Measurements from ENCODE around the gene CEP41. TPM values are rescaled to one million over a fixed set of nuclear protein-coding genes. Genes with fewer than 3 reads are reported as not detected.

Gene CEP41
- total RNA-seq, 1 experiment from 2014 or later = 7.1 TPM

DNA sequence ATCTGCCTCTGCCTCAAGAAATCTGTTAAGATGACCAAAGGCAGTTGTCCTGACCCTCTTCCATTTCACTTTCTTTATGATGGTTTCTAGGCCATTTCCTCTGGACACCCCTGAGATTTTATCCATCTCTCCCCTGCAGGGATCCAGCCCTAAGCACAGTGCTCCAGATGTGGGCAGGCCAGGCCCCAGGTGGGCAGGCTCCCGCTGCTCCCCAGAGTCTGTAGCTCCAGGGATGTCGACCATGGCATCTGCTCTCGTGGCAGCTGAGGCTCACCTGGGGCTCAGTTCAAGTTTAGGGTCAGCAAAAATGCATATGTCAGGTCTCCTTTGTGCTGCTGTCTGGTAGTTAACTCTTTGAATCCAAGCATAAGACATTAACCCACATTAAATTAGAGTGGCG is 11.8 kb downstream of the CEP41 start:
- Mint-ChIP-seq H3K4me1 (no peaks in the 10 kb centered on the region; the same call in 1 of the 2 replicates), H3K4me3 (no peak overlapping the region), H3K9me3 (no peaks in the 10 kb centered on the region), H3K36me3 (no peaks in the 10 kb centered on the region), H3K27ac (no peak overlapping the region), H3K27me3 (ENCODE audit: low read depth) (no peaks in the 10 kb centered on the region)
- ATAC-seq (no peak), DNase-seq (ENCODE audit: low spot score) (no peak)
- ChIA-PET POLR2A (no interaction called here), CTCF (interaction anchor here (1.7 to 1.8 kb wide), 2 partner anchors 47 kb away, joined by 5 to 6 read pairs; no protein-coding TSS in a partner anchor)
- TF ChIP-seq RORB (CRISPR knock-in tag; IDR thresholded peaks at IDR 0.05) = no peak
- TF ChIP-seq ZNF423 (CRISPR knock-in tag; IDR thresholded peaks at IDR 0.05) = peak; percentile 45; the same call in 1 of the 2 replicates

GRCh38 chr7:130426564-130426963 is 14.3 kb downstream of the CEP41 start:
- Mint-ChIP-seq H3K4me3 (no peak overlapping the region), H3K27me3 (ENCODE audit: low read depth) (no peaks in the 10 kb centered on the region), H3K27ac (no peak overlapping the region), H3K9me3 (no peaks in the 10 kb centered on the region), H3K4me1 (peaks cover 11% of the 10 kb centered on the region), H3K36me3 (no peaks in the 10 kb centered on the region)
- TF ChIP-seq PRRX2 (CRISPR knock-in tag; IDR thresholded peaks at IDR 0.05) = no peak
- TF ChIP-seq FOXK1 (CRISPR knock-in tag; IDR thresholded peaks at IDR 0.05) = no peak
- TF ChIP-seq ZNF219 (CRISPR knock-in tag; IDR thresholded peaks at IDR 0.05; ENCODE audit: borderline replicate concordance) = no peak
- TF ChIP-seq, protein P1, sequence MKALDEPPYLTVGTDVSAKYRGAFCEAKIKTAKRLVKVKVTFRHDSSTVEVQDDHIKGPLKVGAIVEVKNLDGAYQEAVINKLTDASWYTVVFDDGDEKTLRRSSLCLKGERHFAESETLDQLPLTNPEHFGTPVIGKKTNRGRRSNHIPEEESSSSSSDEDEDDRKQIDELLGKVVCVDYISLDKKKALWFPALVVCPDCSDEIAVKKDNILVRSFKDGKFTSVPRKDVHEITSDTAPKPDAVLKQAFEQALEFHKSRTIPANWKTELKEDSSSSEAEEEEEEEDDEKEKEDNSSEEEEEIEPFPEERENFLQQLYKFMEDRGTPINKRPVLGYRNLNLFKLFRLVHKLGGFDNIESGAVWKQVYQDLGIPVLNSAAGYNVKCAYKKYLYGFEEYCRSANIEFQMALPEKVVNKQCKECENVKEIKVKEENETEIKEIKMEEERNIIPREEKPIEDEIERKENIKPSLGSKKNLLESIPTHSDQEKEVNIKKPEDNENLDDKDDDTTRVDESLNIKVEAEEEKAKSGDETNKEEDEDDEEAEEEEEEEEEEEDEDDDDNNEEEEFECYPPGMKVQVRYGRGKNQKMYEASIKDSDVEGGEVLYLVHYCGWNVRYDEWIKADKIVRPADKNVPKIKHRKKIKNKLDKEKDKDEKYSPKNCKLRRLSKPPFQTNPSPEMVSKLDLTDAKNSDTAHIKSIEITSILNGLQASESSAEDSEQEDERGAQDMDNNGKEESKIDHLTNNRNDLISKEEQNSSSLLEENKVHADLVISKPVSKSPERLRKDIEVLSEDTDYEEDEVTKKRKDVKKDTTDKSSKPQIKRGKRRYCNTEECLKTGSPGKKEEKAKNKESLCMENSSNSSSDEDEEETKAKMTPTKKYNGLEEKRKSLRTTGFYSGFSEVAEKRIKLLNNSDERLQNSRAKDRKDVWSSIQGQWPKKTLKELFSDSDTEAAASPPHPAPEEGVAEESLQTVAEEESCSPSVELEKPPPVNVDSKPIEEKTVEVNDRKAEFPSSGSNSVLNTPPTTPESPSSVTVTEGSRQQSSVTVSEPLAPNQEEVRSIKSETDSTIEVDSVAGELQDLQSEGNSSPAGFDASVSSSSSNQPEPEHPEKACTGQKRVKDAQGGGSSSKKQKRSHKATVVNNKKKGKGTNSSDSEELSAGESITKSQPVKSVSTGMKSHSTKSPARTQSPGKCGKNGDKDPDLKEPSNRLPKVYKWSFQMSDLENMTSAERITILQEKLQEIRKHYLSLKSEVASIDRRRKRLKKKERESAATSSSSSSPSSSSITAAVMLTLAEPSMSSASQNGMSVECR (CRISPR knock-in tag; IDR thresholded peaks at IDR 0.05; ENCODE audit: borderline replicate concordance) = no peak
- TF ChIP-seq PREB (CRISPR knock-in tag; IDR thresholded peaks at IDR 0.05; ENCODE audit: borderline replicate concordance) = no peak
- TF ChIP-seq SMAD4 (CRISPR knock-in tag; IDR thresholded peaks at IDR 0.05) = no peak
- TF ChIP-seq CREB1 (CRISPR knock-in tag; IDR thresholded peaks at IDR 0.05) = no peak
- no peak for TF ChIP-seq MYBL2 (CRISPR knock-in tag; IDR thresholded peaks at IDR 0.05)
- no peak for TF ChIP-seq TCF7 (CRISPR knock-in tag; IDR thresholded peaks at IDR 0.05; ENCODE audit: low read depth)
- TF ChIP-seq NFE2L1 (CRISPR knock-in tag; IDR thresholded peaks at IDR 0.05) = no peak
- no peak for TF ChIP-seq GTF2I (CRISPR knock-in tag; conservative IDR thresholded peaks at IDR 0.05)
- ATAC-seq = no peak
- POLR2A ChIA-PET = no interaction called here
- no peak for DNase-seq (ENCODE audit: low spot score)
- CTCF ChIA-PET = no interaction called here

- Mint-ChIP-seq H3K27me3 (ENCODE audit: low read depth) (no peaks in the 10 kb centered on the region), H3K36me3 (no peaks in the 10 kb centered on the region), H3K4me3 (no peak overlapping the region), H3K27ac (no peak overlapping the region), H3K4me1 (peaks cover 15% of the 10 kb centered on the region), H3K9me3 (no peaks in the 10 kb centered on the region)
- DNase-seq (ENCODE audit: low spot score) = no peak
- CTCF ChIA-PET = no interaction called here
- ATAC-seq = no peak
- POLR2A ChIA-PET = no interaction called here
- TF ChIP-seq E2F1 (CRISPR knock-in tag; IDR thresholded peaks at IDR 0.05) (no peak), ZNF425 (CRISPR knock-in tag; conservative IDR thresholded peaks at IDR 0.05) (no peak), ZNF671 (CRISPR knock-in tag; IDR thresholded peaks at IDR 0.05) (no peak), ZNF219 (CRISPR knock-in tag; IDR thresholded peaks at IDR 0.05; ENCODE audit: borderline replicate concordance) (no peak), AR (CRISPR knock-in tag; IDR thresholded peaks at IDR 0.05) (no peak), ZSCAN18 (CRISPR knock-in tag; IDR thresholded peaks at IDR 0.05) (no peak)
- TF ChIP-seq, protein P2, sequence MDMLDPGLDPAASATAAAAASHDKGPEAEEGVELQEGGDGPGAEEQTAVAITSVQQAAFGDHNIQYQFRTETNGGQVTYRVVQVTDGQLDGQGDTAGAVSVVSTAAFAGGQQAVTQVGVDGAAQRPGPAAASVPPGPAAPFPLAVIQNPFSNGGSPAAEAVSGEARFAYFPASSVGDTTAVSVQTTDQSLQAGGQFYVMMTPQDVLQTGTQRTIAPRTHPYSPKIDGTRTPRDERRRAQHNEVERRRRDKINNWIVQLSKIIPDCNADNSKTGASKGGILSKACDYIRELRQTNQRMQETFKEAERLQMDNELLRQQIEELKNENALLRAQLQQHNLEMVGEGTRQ (CRISPR knock-in tag; IDR thresholded peaks at IDR 0.05) = no peak
Observed at GRCh38 chr7:130425796-130426195, 15.0 kb downstream of the CEP41 start.
